ENCODE measurements around the gene PTCH2. TPM values are rescaled to one million over a fixed set of nuclear protein-coding genes. Genes with fewer than 3 reads are reported as not detected.

PTCH2 gene
- total and polyA plus RNA-seq, 11 donors, result 0.19 to 0.85 (median 0.37) TPM; not detected in 1

DNA sequence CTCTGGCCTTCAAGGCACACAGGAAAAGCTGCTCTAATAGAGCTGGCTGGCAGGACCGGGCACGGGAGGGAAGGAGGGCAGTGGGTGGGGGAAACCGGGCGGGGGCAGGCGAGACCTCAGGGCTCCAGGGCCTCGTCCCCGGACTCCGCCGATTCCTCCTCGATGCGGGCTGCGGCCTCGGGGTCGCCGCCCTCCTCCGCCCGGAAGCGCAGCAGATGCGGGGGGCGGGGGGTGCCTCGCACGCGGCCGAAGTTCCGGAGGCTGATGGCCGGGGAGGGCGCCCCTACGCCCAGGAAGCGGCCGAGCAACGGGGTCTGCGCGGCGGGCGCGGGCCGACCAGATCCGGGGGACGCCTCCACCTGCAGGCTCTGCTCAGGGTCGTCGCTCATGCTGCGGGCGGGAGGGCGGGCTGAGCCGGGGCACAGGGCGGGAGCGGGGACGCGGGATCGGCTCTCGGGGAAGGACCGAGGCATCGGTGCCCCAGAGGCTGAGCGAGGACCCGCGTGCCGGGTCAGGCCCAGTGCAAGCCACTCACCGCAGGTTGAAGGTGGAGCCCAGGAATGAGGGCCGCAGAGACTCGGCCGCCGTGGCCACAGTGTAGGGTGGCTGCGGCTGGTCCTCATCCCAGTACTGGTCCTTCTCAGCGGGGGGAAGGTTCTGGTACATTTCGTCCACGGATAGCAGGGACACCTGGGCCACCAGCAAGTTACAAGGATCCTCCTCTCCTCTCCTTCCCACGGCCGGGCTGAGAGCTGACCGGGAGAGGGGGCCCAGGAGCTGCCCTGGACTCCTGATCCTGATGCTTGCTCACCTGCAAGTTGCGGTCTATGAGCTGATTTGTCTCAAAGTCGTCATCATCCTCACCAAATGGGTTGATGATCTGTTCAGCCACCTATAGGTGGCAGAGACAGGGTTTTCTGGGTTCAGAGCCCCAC, 58.7 kb downstream of the PTCH2 start:
- intact Hi-C loops (cut with DNase I), result loop anchor here in 7 of 10 donors (5.0 to 10.0 kb wide), 9 partner anchors 43 to 520 kb away; partner anchors contain the start of genes HECTD3 (in 3 of the 7), UROD (in 3 of the 7), EIF2B3 (in 2 of the 7) and KIF2C (in 1 of the 7)
- Histone ChIP-seq H3K4me3 (peak overlapping the region; percentile 26 to 63 (median 58)), H3K4me1 (peaks cover 0 to 33% (median 25%) of the 10 kb centered on the region in 12 donors), H3K27me3 (no peaks in the 10 kb centered on the region), H3K36me3 (peaks cover 0 to 28% (median 20%) of the 10 kb centered on the region in 9 donors), H3K9me3 (no peaks in the 10 kb centered on the region), H3K27ac (peak overlapping the region in 4 of 12 donors; percentile 34 to 43 (median 36))
- peak in 3 of 5 donors; percentile 28 to 37 (median 31) for DNase-seq
- peak in 3 of 4 donors; percentile 4 to 26 (median 25) for ATAC-seq
- no peak for TF ChIP-seq POLR2A (IDR thresholded peaks at IDR 0.05)
- TF ChIP-seq, protein P1, sequence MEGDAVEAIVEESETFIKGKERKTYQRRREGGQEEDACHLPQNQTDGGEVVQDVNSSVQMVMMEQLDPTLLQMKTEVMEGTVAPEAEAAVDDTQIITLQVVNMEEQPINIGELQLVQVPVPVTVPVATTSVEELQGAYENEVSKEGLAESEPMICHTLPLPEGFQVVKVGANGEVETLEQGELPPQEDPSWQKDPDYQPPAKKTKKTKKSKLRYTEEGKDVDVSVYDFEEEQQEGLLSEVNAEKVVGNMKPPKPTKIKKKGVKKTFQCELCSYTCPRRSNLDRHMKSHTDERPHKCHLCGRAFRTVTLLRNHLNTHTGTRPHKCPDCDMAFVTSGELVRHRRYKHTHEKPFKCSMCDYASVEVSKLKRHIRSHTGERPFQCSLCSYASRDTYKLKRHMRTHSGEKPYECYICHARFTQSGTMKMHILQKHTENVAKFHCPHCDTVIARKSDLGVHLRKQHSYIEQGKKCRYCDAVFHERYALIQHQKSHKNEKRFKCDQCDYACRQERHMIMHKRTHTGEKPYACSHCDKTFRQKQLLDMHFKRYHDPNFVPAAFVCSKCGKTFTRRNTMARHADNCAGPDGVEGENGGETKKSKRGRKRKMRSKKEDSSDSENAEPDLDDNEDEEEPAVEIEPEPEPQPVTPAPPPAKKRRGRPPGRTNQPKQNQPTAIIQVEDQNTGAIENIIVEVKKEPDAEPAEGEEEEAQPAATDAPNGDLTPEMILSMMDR (IDR thresholded peaks at IDR 0.05), result peak in 2 of 12 donors; percentile 4 to 5
- 8 to 24% (median 13%) methylated on average over 23 to 71 of the region's 71 CpGs for WGBS, 4 donors

DNA sequence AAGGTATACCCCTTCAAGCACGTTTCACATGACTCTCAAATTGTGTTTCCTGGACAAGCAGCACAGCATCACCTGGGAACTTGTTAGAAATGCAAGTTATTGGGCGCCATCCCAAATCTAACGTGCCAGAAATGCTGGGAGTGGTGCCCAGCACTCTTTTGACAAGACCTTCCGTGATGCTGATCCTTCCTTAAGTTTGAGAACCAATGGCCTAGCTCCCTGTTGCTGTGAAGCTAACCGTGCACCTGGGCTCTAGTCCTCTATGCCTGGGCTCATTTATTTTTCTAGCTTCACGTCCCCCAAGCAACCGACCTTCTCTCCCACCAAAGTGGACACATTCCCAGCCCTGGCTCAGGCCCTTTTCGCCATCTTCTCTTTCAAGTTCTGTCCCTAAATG, 59.4 kb downstream of the PTCH2 start:
- Histone ChIP-seq H3K4me1 (peaks cover 0 to 37% (median 25%) of the 10 kb centered on the region in 12 donors), H3K4me3 (peak overlapping the region; percentile 26 to 63 (median 58)), H3K27ac (peak overlapping the region in 2 of 12 donors; percentile 34 to 37), H3K36me3 (peaks cover 0 to 34% (median 27%) of the 10 kb centered on the region in 9 donors), H3K9me3 (no peaks in the 10 kb centered on the region), H3K27me3 (no peaks in the 10 kb centered on the region)
- ATAC-seq (no peak), DNase-seq (no peak)
- TF ChIP-seq, protein P1 (IDR thresholded peaks at IDR 0.05), result no peak
- TF ChIP-seq POLR2A (IDR thresholded peaks at IDR 0.05), result no peak
- intact Hi-C loops (cut with DNase I), result loop anchor here in 4 of 10 donors (10.0 kb wide), 4 partner anchors 49 to 521 kb away; partner anchors contain the start of genes EIF2B3 (in 1 of the 4), KIF2C (in 1 of the 4) and RNU5D-1 (in 1 of the 4)
- 42 to 58% (median 51%) methylated on average over 8 of the region's 8 CpGs for WGBS, 4 donors

GRCh38 chr1:44780583-44781121, 62.4 kb downstream of the PTCH2 start:
- ATAC-seq, result no peak
- Histone ChIP-seq H3K9me3 (no peaks in the 10 kb centered on the region), H3K4me3 (no peak overlapping the region), H3K4me1 (peaks cover 2 to 53% (median 36%) of the 10 kb centered on the region in 12 donors), H3K27me3 (no peaks in the 10 kb centered on the region), H3K36me3 (peaks cover 0 to 59% (median 51%) of the 10 kb centered on the region in 9 donors), H3K27ac (no peak overlapping the region)
- WGBS, 4 donors, result 92 to 96% (median 95%) methylated on average over 13 to 14 of the region's 14 CpGs
- intact Hi-C loops (cut with DNase I), result loop anchor here in 4 of 10 donors (10.0 kb wide), 4 partner anchors 46 to 524 kb away; partner anchors contain the start of genes EIF2B3 (in 1 of the 4), KIF2C (in 1 of the 4) and RNU5D-1 (in 1 of the 4)
- no peak for TF ChIP-seq POLR2A (IDR thresholded peaks at IDR 0.05)
- TF ChIP-seq, protein P1 (IDR thresholded peaks at IDR 0.05), result no peak
- peak in 1 of 5 donors; percentile 15 for DNase-seq
